ENCODE data around the gene ENTHD1.

DNA sequence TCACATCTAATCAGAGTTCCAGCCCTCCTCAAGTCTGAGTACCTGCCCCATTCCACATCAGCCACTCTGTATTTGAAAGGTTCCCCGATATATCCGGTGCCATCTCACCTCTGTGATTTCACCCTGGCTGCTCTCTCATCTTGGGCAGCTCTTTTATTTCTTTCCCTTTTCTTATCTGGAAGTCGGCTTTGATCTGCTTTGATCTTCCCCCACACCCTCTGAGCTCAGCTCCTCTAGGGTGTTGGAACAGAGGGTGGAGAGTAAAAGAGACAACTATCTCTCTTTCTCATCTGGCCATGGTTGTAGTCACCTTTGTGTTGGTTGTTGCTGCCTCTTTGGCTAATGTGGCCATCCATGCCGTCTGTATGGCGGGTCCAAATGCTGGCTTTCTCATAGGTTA lies 108.3 kb downstream of the ENTHD1 start:
- TF ChIP-seq TAF1 (IDR thresholded peaks at IDR 0.05; ENCODE audit: low read depth), result no peak
- no peak for TF ChIP-seq REST (IDR thresholded peaks at IDR 0.05; ENCODE audit: borderline replicate concordance)
- TF ChIP-seq, protein P1, sequence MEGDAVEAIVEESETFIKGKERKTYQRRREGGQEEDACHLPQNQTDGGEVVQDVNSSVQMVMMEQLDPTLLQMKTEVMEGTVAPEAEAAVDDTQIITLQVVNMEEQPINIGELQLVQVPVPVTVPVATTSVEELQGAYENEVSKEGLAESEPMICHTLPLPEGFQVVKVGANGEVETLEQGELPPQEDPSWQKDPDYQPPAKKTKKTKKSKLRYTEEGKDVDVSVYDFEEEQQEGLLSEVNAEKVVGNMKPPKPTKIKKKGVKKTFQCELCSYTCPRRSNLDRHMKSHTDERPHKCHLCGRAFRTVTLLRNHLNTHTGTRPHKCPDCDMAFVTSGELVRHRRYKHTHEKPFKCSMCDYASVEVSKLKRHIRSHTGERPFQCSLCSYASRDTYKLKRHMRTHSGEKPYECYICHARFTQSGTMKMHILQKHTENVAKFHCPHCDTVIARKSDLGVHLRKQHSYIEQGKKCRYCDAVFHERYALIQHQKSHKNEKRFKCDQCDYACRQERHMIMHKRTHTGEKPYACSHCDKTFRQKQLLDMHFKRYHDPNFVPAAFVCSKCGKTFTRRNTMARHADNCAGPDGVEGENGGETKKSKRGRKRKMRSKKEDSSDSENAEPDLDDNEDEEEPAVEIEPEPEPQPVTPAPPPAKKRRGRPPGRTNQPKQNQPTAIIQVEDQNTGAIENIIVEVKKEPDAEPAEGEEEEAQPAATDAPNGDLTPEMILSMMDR (IDR thresholded peaks at IDR 0.05; ENCODE audit: poor library complexity, severe bottlenecking), result no peak
- no peak for TF ChIP-seq EP300 (conservative IDR thresholded peaks at IDR 0.05; ENCODE audit: poor library complexity, severe bottlenecking)
- no peak for TF ChIP-seq EZH2 (IDR thresholded peaks at IDR 0.05; ENCODE audit: borderline replicate concordance, insufficient read depth, low read length, poor library complexity, severe bottlenecking)
- no peak for TF ChIP-seq POLR2AphosphoS5 (IDR thresholded peaks at IDR 0.05)
- TF ChIP-seq SMC3 (conservative IDR thresholded peaks at IDR 0.05; ENCODE audit: poor library complexity), result no peak
